GM12892 (cell line): ENCODE data around the gene DLG2.

Experiments
- POLR2A ChIP-seq: IDR thresholded peaks from 2 replicates; pipeline ENCODE4 v1.6.1; 2011; ENCODE audit warnings: low read depth, low read length, control low read depth
- POLR2AphosphoS5 ChIP-seq: IDR thresholded peaks from 2 replicates; pipeline ENCODE4 v1.6.1; 2011; ENCODE audit warnings: low read depth, low read length, control low read depth

DNA sequence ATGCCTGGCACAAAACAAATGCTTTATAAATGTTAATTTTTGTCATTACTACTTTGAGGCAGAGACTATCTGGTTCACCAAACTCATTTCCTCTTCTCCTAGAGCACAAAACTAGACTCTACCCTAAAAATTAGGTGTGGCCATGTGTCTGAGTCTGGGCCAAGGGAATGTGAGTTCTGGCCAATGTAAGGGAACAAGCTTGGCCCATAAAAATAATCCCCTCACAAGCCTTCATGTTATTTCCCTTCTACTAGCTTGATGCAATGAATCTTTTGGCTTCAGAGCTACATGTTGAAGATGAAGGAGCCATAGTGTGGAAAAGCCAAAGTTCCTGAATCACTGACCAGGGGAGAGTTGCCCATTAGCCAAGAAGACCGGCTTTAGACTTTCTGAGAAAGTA is 1934.5 kb downstream of the DLG2 start:
- TF ChIP-seq POLR2A, result no peak
- TF ChIP-seq POLR2AphosphoS5, result no peak
